Lung (tissue), 12 donors: Measurements from ENCODE around the gene ZNF480. TPM values are rescaled to one million over a fixed set of nuclear protein-coding genes. Genes with fewer than 3 reads are reported as not detected.
A peak's percentile ranks its signal among the peaks of the same experiment; 100 is the strongest.

Experiments used
- ATAC-seq: fragments of 200-7000 bp; cut with Tn5 transposase; one replicate; pipeline ENCODE4 v1.9.1; 2020; ENCODE audit warnings: moderate number of reproducible peaks; ENCODE audit not compliant: insufficient read depth, low FRiP score
- DNase-seq, 3 donors: peaks; one replicate each; pipeline ENCODE4 v3.0.0-alpha.2; 2013 to 2017
- H3K27ac ChIP-seq, 2 donors: one replicate each; pipeline ENCODE4 v1.5.1; 2013; ENCODE audit warnings: mild to moderate bottlenecking in 2 of 2, moderate library complexity in 2 of 2, control low read depth in 1 of 2, inconsistent platforms in 1 of 2, low read depth in 1 of 2, low read length in 1 of 2
- H3K27me3 ChIP-seq, 3 donors: one replicate each; pipeline ENCODE4 v1.5.1; 2013; ENCODE audit warnings: low read length in 2 of 3; ENCODE audit not compliant: control insufficient read depth in 3 of 3, insufficient read depth in 3 of 3
- H3K36me3 ChIP-seq, 4 donors: one replicate each; pipeline ENCODE4 v1.5.1; 2013; ENCODE audit warnings: low read length in 4 of 4, mild to moderate bottlenecking in 1 of 4, moderate library complexity in 1 of 4; ENCODE audit not compliant: control insufficient read depth in 4 of 4, insufficient read depth in 4 of 4
- H3K4me1 ChIP-seq, 5 donors: one replicate each; pipeline ENCODE4 v1.5.1; 2013; ENCODE audit warnings: low read length in 5 of 5, mild to moderate bottlenecking in 2 of 5, moderate library complexity in 1 of 5; ENCODE audit not compliant: control insufficient read depth in 5 of 5, insufficient read depth in 5 of 5
- H3K4me3 ChIP-seq: one replicate; pipeline ENCODE4 v1.5.1; 2013; ENCODE audit warnings: mild to moderate bottlenecking, control low read depth, moderate library complexity
- H3K9ac ChIP-seq, 2 donors: one replicate each; pipeline ENCODE4 v1.5.1; 2013; ENCODE audit warnings: low read length in 2 of 2, control low read depth in 1 of 2; ENCODE audit not compliant: insufficient read depth in 1 of 2
- H3K9me3 ChIP-seq, 4 donors: one replicate each; pipeline ENCODE4 v1.5.1; 2013; ENCODE audit warnings: low read length in 3 of 4, mild to moderate bottlenecking in 1 of 4, moderate library complexity in 1 of 4; ENCODE audit not compliant: control insufficient read depth in 4 of 4, insufficient read depth in 3 of 4
- CTCF ChIP-seq: IDR thresholded peaks from 2 replicates; pipeline ENCODE4 v1.5.1; 2012; ENCODE audit warnings: mild to moderate bottlenecking; ENCODE audit errors: control extremely low read depth, extremely low read depth
- WGBS, 2 donors: extraction: QIAGEN DNeasy Blood & Tissue Kit; methylation state at CpG; one replicate each; pipeline ENCODE4 v1.1.7; 2013; 5-methylcytosine and 5-hydroxymethylcytosine counted together
- polyA plus RNA-seq, 2 donors: library from polyadenylated mRNA; stranded (reverse); fragments of 200-250 nt; gene quantifications; one replicate each; pipeline ENCODE4 v1.2.1, GENCODE V29; 2013
- total RNA-seq, 2 donors: library from RNA; depleted of rRNA in 1 of 2; stranded (reverse); fragments of >200 nt in 1 of 2; gene quantifications; one replicate each; pipeline ENCODE4 v1.2.1, GENCODE V29; 2014 to 2021
- donor health status: control.
- donor health status: control.
- donor health status: Bipolar disorder and iron deficiency.
- donor health status: healthy.
- donor health status: DM: yes; HTN: yes; CAD: no.

The ZNF480 gene
- total and polyA plus RNA-seq, 4 donors: 3.5 to 10.9 (median 9.6) TPM

- H3K9ac ChIP-seq: peak within 1 kb of the TSS; percentile 99
- peak; percentile 96 to 98 (median 98) for DNase-seq
- H3K4me3 ChIP-seq: peak within 1 kb of the TSS; percentile 99
- peak within 1 kb of the TSS; percentile 99 to 100 for H3K27ac ChIP-seq
- peaks cover 0 to 13% (median 7%) of the 10 kb centered on the region in 4 donors for H3K36me3 ChIP-seq
- no peaks in the 10 kb centered on the region for H3K27me3 ChIP-seq
- no peak for TF ChIP-seq CTCF
- H3K4me1 ChIP-seq: peaks cover 0 to 15% (median 7%) of the 10 kb centered on the region in 5 donors
- H3K9me3 ChIP-seq: peaks cover 0 to 10% (median 0%) of the 10 kb centered on the region in 4 donors
- peak; percentile 99 for ATAC-seq
- 0 to 1% methylated on average over 70 of the region's 70 CpGs for WGBS, 2 donors
Observed at GRCh38 chr19:52269338-52270261, 27.4 kb upstream of the ZNF480 start, which contains the start of gene ZNF766. Gene ZNF766, plus strand, starts transcription at chr19:52269587. Its CDS starts 27 bp downstream, at chr19:52269614.

- Histone ChIP-seq H3K9ac (peak overlapping the region; percentile 99), H3K27me3 (no peaks in the 10 kb centered on the region), H3K27ac (peak overlapping the region; percentile 99 to 100), H3K4me1 (peaks cover 0 to 15% (median 7%) of the 10 kb centered on the region in 5 donors), H3K9me3 (peaks cover 0 to 12% (median 0%) of the 10 kb centered on the region in 4 donors), H3K4me3 (peak overlapping the region; percentile 99), H3K36me3 (peaks cover 0 to 13% (median 7%) of the 10 kb centered on the region in 4 donors)
- TF ChIP-seq CTCF: no peak
- no peak for ATAC-seq
- 12 to 13% methylated on average over 11 of the region's 11 CpGs for WGBS, 2 donors
- peak in 2 of 3 donors; percentile 30 to 45 for DNase-seq
Observed at GRCh38 chr19:52270266-52270885, 26.6 kb upstream of the ZNF480 start.

- H3K4me1 ChIP-seq: peaks cover 0 to 15% (median 7%) of the 10 kb centered on the region in 5 donors
- no peak overlapping the region for H3K4me3 ChIP-seq
- H3K9me3 ChIP-seq: peaks cover 0 to 21% (median 0%) of the 10 kb centered on the region in 4 donors
- no peaks in the 10 kb centered on the region for H3K27me3 ChIP-seq
- ATAC-seq (no peak), DNase-seq (no peak)
- TF ChIP-seq CTCF: no peak
- H3K27ac ChIP-seq: no peak overlapping the region
- peaks cover 0 to 16% (median 9%) of the 10 kb centered on the region in 4 donors for H3K36me3 ChIP-seq
- WGBS, 2 donors: 99 to 100% methylated on average over 2 of the region's 2 CpGs
- H3K9ac ChIP-seq: no peak overlapping the region
Observed at GRCh38 chr19:52273301-52273700, 23.7 kb upstream of the ZNF480 start.
